ENCODE measurements around the gene RHOV. TPM values are rescaled to one million over a fixed set of nuclear protein-coding genes. Genes with fewer than 3 reads are reported as not detected.

The RHOV gene
- total RNA-seq, 1 experiment from 2014 or later: 6.0 TPM

DNA sequence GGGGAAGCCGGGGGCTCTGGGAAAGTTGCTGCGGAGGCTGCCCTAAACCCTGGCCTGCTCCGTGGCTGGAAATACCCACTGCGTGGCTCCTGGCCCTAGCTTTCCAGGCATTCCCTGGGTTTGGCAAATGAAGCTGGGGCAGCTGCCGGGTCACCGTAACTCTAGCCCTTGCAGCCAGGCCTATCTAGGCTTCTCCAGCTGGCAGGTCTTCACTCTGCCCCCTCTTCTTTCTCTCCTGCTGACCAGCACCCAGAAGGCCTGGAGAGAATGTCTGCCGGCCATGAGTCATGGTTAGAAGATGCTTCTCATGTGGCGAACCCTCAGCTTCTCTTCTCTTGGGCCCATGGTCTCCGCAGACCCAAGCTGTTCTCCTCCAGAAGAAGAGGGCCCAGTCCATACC lies 49.5 kb upstream of the RHOV start:
- Histone ChIP-seq H2AFZ (ENCODE audit: low read depth, low read length, poor library complexity, severe bottlenecking) (no peak overlapping the region), H3K9ac (ENCODE audit: low read length) (no peak overlapping the region), H4K20me1 (ENCODE audit: insufficient read depth) (no peaks in the 10 kb centered on the region), H3K9me3 (ENCODE audit: control insufficient read depth in 1 of 2, insufficient read depth in 1 of 2, low read depth in 1 of 2, low read length in 2 of 2) (no peaks in the 10 kb centered on the region), H3K27ac (ENCODE audit: low read depth, low read length) (no peak overlapping the region), H3K27me3 (ENCODE audit: insufficient read depth, low read length) (peaks cover 6% of the 10 kb centered on the region; the same call in 1 of the 2 replicates), H3K9me2 (ENCODE audit: insufficient read depth) (no peaks in the 10 kb centered on the region), H3K36me3 (ENCODE audit: control insufficient read depth in 1 of 2, insufficient read depth in 2 of 2, low read length in 2 of 2) (no peaks in the 10 kb centered on the region), H3K4me1 (ENCODE audit: control insufficient read depth in 1 of 2, insufficient read depth in 2 of 2, low read length in 2 of 2) (peaks cover 3 to 12% of the 10 kb centered on the region in 2 experiments; a peak in 2 of 4 replicates), H3K79me2 (ENCODE audit: insufficient read depth, low read length) (no peaks in the 10 kb centered on the region), H3K4me2 (ENCODE audit: low read length) (no peak overlapping the region), H3K4me3 (replicated peaks in 1 of 2; ENCODE audit: low read depth in 1 of 2, low read length in 2 of 2) (no peak overlapping the region)
- intact Hi-C loops (cut with micrococcal nuclease): no loop called here
- DNase-seq (ENCODE audit: low read depth, low spot score) (no peak), ATAC-seq (no peak)
- BruUV-seq (replicated peaks): no TSS peak
- ChIA-PET POLR2A (no interaction called here), CTCF (interaction anchor here (1.1 to 1.2 kb wide), 2 partner anchors 18 kb away, joined by 4 read pairs; no protein-coding TSS in a partner anchor), RAD21 (ENCODE audit: low non-redundant PET in 1 of 2, low total read pairs in 2 of 2, uncharacterized antibody in 2 of 2, unreplicated experiment in 2 of 2) (no interaction called here)
- TF ChIP-seq CBX3 (IDR thresholded peaks at IDR 0.05; ENCODE audit: low read depth): no peak
- no peak for TF ChIP-seq ZFX (IDR thresholded peaks at IDR 0.05)
- TF ChIP-seq, protein P1, sequence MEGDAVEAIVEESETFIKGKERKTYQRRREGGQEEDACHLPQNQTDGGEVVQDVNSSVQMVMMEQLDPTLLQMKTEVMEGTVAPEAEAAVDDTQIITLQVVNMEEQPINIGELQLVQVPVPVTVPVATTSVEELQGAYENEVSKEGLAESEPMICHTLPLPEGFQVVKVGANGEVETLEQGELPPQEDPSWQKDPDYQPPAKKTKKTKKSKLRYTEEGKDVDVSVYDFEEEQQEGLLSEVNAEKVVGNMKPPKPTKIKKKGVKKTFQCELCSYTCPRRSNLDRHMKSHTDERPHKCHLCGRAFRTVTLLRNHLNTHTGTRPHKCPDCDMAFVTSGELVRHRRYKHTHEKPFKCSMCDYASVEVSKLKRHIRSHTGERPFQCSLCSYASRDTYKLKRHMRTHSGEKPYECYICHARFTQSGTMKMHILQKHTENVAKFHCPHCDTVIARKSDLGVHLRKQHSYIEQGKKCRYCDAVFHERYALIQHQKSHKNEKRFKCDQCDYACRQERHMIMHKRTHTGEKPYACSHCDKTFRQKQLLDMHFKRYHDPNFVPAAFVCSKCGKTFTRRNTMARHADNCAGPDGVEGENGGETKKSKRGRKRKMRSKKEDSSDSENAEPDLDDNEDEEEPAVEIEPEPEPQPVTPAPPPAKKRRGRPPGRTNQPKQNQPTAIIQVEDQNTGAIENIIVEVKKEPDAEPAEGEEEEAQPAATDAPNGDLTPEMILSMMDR (IDR thresholded peaks at IDR 0.05 in 2 of 3, conservative IDR thresholded peaks at IDR 0.05 in 1 of 3; ENCODE audit: borderline replicate concordance in 1 of 3, insufficient read depth in 1 of 3, low read depth in 2 of 3, low read length in 2 of 3): no peak
- TF ChIP-seq JUND (IDR thresholded peaks at IDR 0.05): no peak
- TF ChIP-seq, protein P2, sequence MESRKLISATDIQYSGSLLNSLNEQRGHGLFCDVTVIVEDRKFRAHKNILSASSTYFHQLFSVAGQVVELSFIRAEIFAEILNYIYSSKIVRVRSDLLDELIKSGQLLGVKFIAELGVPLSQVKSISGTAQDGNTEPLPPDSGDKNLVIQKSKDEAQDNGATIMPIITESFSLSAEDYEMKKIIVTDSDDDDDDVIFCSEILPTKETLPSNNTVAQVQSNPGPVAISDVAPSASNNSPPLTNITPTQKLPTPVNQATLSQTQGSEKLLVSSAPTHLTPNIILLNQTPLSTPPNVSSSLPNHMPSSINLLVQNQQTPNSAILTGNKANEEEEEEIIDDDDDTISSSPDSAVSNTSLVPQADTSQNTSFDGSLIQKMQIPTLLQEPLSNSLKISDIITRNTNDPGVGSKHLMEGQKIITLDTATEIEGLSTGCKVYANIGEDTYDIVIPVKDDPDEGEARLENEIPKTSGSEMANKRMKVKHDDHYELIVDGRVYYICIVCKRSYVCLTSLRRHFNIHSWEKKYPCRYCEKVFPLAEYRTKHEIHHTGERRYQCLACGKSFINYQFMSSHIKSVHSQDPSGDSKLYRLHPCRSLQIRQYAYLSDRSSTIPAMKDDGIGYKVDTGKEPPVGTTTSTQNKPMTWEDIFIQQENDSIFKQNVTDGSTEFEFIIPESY (IDR thresholded peaks at IDR 0.05; ENCODE audit: extremely low read depth, insufficient replicate concordance, low read length): no peak
- no peak for TF ChIP-seq YY1 (IDR thresholded peaks at IDR 0.05; ENCODE audit: extremely low read depth, insufficient replicate concordance, low read depth, low read length)
- no peak for TF ChIP-seq CEBPB (IDR thresholded peaks at IDR 0.05; ENCODE audit: low read depth)
